ENCODE data around the gene INF2. TPM values are rescaled to one million over a fixed set of nuclear protein-coding genes. Genes with fewer than 3 reads are reported as not detected.
A peak's percentile ranks its signal among the peaks of the same experiment; 100 is the strongest.

INF2 gene
- total RNA-seq, 2 experiments from 2014 or later, result 61.5 to 65.0 TPM

GRCh38 chr14:104719343-104719742 lies 29.9 kb downstream of the INF2 start:
- POLR2A ChIA-PET, result no interaction called here
- Mint-ChIP-seq H3K36me3 (ENCODE audit: low read depth) (no peaks in the 10 kb centered on the region), H3K9me3 (no peaks in the 10 kb centered on the region), H3K27ac (no peak overlapping the region), H3K4me3 (no peak overlapping the region), H3K4me1 (ENCODE audit: low read depth) (no peaks in the 10 kb centered on the region), H3K27me3 (no peaks in the 10 kb centered on the region)
- intact Hi-C loops (cut with micrococcal nuclease), result no loop called here
- DNase-seq (no peak), ATAC-seq (no peak)
- CTCF ChIA-PET, result no interaction called here
- no peak for TF ChIP-seq CTCF (IDR thresholded peaks at IDR 0.05)

GRCh38 chr14:104721505-104722431 lies 32.4 kb downstream of the INF2 start:
- POLR2A ChIA-PET, result interaction anchor here (0.7 kb wide), 1 partner anchor 14 kb away, joined by 3 read pairs; no protein-coding TSS in a partner anchor
- no peak for DNase-seq
- CTCF ChIA-PET, result interaction anchor here (1.0 to 4.7 kb wide), 2 partner anchors 19 to 32 kb away, joined by 3 to 20 read pairs; partner anchors contain the start of gene SIVA1
- no peaks in the 10 kb centered on the region for H3K9me3 Mint-ChIP-seq
- ATAC-seq, result no peak
- H3K4me3 Mint-ChIP-seq, result no peak overlapping the region
- no peaks in the 10 kb centered on the region for H3K27me3 Mint-ChIP-seq
- intact Hi-C loops (cut with micrococcal nuclease), result no loop called here
- H3K27ac Mint-ChIP-seq, result no peak overlapping the region
- H3K36me3 Mint-ChIP-seq (ENCODE audit: low read depth), result no peaks in the 10 kb centered on the region
- TF ChIP-seq CTCF (IDR thresholded peaks at IDR 0.05), result no peak
- no peaks in the 10 kb centered on the region for H3K4me1 Mint-ChIP-seq (ENCODE audit: low read depth)

GRCh38 chr14:104722938-104723650 lies 33.7 kb downstream of the INF2 start:
- ATAC-seq, result no peak
- ChIA-PET POLR2A (no interaction called here), CTCF (interaction anchor here (0.6 to 4.7 kb wide), 8 partner anchors 14 to 78 kb away, joined by 3 to 20 read pairs (median 4); partner anchors contain the start of gene SIVA1)
- Mint-ChIP-seq H3K4me1 (ENCODE audit: low read depth) (no peaks in the 10 kb centered on the region), H3K36me3 (ENCODE audit: low read depth) (no peaks in the 10 kb centered on the region), H3K27ac (no peak overlapping the region), H3K27me3 (no peaks in the 10 kb centered on the region), H3K9me3 (no peaks in the 10 kb centered on the region), H3K4me3 (no peak overlapping the region)
- TF ChIP-seq CTCF (IDR thresholded peaks at IDR 0.05), result no peak
- DNase-seq, result no peak
- intact Hi-C loops (cut with micrococcal nuclease), result no loop called here

- CTCF ChIA-PET, result interaction anchor here (0.6 to 4.7 kb wide), 7 partner anchors 14 to 78 kb away, joined by 3 to 20 read pairs (median 4); partner anchors contain the start of gene SIVA1
- intact Hi-C loops (cut with micrococcal nuclease), result no loop called here
- Mint-ChIP-seq H3K27me3 (no peaks in the 10 kb centered on the region), H3K4me3 (peak within 1 kb of the TSS; percentile 63), H3K4me1 (ENCODE audit: low read depth) (no peaks in the 10 kb centered on the region), H3K36me3 (ENCODE audit: low read depth) (no peaks in the 10 kb centered on the region), H3K27ac (no peak within 1 kb of the TSS), H3K9me3 (no peaks in the 10 kb centered on the region)
- peak; percentile 98 for TF ChIP-seq CTCF (IDR thresholded peaks at IDR 0.05)
- peak; percentile 59 for DNase-seq
- peak; percentile 80 for ATAC-seq
- POLR2A ChIA-PET, result interaction anchor here (1.9 to 2.4 kb wide), 2 partner anchors 28 to 29 kb away, joined by 4 to 13 read pairs; no protein-coding TSS in a partner anchor
Measured at GRCh38 chr14:104723651-104724406, 34.4 kb downstream of the INF2 start, which contains the start of gene ADSS1. Gene ADSS1, plus strand, starts transcription at chr14:104724229. Its CDS starts 42 bp downstream, at chr14:104724271.
